LoVo (cell line): ENCODE measurements around the gene PRCD.

ENCODE experiments used
- DNase-seq: peaks from one replicate; pipeline ENCODE4 v3.0.0-alpha.2; 2016; ENCODE audit warnings: low spot score

Gene PRCD

GRCh38 chr17:76540381-76541300 is 797 bp downstream of the PRCD start:
- peak; percentile 46 for DNase-seq

- DNase-seq: no peak
Measured at GRCh38 chr17:76541739-76542454, 2.1 kb downstream of the PRCD start.

- DNase-seq: no peak
Measured at GRCh38 chr17:76542566-76542971, 2.7 kb downstream of the PRCD start.

- no peak for DNase-seq
Measured at GRCh38 chr17:76542984-76543383, 3.1 kb downstream of the PRCD start.

- DNase-seq: no peak
Measured at GRCh38 chr17:76543482-76543825, 3.6 kb downstream of the PRCD start.

- DNase-seq: no peak
Measured at GRCh38 chr17:76543826-76544545, 4.1 kb downstream of the PRCD start.

- no peak for DNase-seq
Measured at GRCh38 chr17:76544546-76545365, 4.9 kb downstream of the PRCD start.

GRCh38 chr17:76545918-76546555 is 6.2 kb downstream of the PRCD start:
- DNase-seq: no peak

GRCh38 chr17:76546556-76547182 is 6.8 kb downstream of the PRCD start:
- no peak for DNase-seq

- no peak for DNase-seq
Measured at GRCh38 chr17:76547183-76547641, 7.4 kb downstream of the PRCD start.

- no peak for DNase-seq
Measured at GRCh38 chr17:76547642-76548202, 7.9 kb downstream of the PRCD start.

GRCh38 chr17:76548378-76549214 is 8.8 kb downstream of the PRCD start:
- no peak for DNase-seq

GRCh38 chr17:76549215-76549518 is 9.3 kb downstream of the PRCD start:
- no peak for DNase-seq

GRCh38 chr17:76549539-76549938 is 9.7 kb downstream of the PRCD start:
- DNase-seq: no peak

GRCh38 chr17:76550712-76551615 is 11.1 kb downstream of the PRCD start:
- DNase-seq: peak; percentile 25

GRCh38 chr17:76551685-76552084 is 11.8 kb downstream of the PRCD start:
- DNase-seq: no peak

GRCh38 chr17:76553178-76553908 is 13.5 kb downstream of the PRCD start:
- DNase-seq: no peak

- DNase-seq: no peak
Measured at GRCh38 chr17:76554131-76554530, 14.3 kb downstream of the PRCD start.
